Liver (tissue), 9 donors: ENCODE measurements around the gene KLK2. TPM values are rescaled to one million over a fixed set of nuclear protein-coding genes. Genes with fewer than 3 reads are reported as not detected.

Source experiments
- DNase-seq: peaks from one replicate; pipeline ENCODE4 v3.0.0-alpha.2; 2017; ENCODE audit warnings: low spot score
- H3K27ac ChIP-seq, 2 donors: one replicate each; pipeline ENCODE4 v1.7.0; 2013; ENCODE audit warnings: inconsistent platforms in 2 of 2, low read length in 2 of 2, control low read depth in 1 of 2, low read depth in 1 of 2, mild to moderate bottlenecking in 1 of 2
- H3K27me3 ChIP-seq, 4 donors: one replicate each; pipeline versions ENCODE4 v1.6.1 to v1.7.0; 2013; ENCODE audit warnings: low read length in 3 of 4, inconsistent platforms in 1 of 4, mild to moderate bottlenecking in 1 of 4, moderate library complexity in 1 of 4; ENCODE audit not compliant: control insufficient read depth in 4 of 4, insufficient read depth in 4 of 4
- H3K36me3 ChIP-seq, 4 donors: one replicate each; pipeline versions ENCODE4 v1.6.1 to v1.7.0; 2013; ENCODE audit warnings: low read length in 3 of 4, mild to moderate bottlenecking in 3 of 4, low read depth in 1 of 4, moderate library complexity in 1 of 4; ENCODE audit not compliant: control insufficient read depth in 4 of 4, insufficient read depth in 3 of 4
- H3K4me1 ChIP-seq, 4 donors: one replicate each; pipeline versions ENCODE4 v1.6.1 to v1.7.0; 2013; ENCODE audit warnings: low read length in 3 of 4, mild to moderate bottlenecking in 3 of 4, moderate library complexity in 1 of 4; ENCODE audit not compliant: control insufficient read depth in 4 of 4, insufficient read depth in 4 of 4
- H3K4me3 ChIP-seq, 3 donors: one replicate each; pipeline versions ENCODE4 v1.6.1 to v1.7.0; 2013; ENCODE audit warnings: low read length in 3 of 3, control low read depth in 1 of 3, low read depth in 1 of 3, mild to moderate bottlenecking in 1 of 3
- H3K9ac ChIP-seq, 2 donors: one replicate each; pipeline ENCODE4 v1.7.0; 2013; ENCODE audit warnings: low read length in 2 of 2, mild to moderate bottlenecking in 2 of 2, moderate library complexity in 2 of 2, control low read depth in 1 of 2, low read depth in 1 of 2
- H3K9me3 ChIP-seq, 4 donors: one replicate each; pipeline versions ENCODE4 v1.6.1 to v1.7.0; 2013; ENCODE audit warnings: low read length in 3 of 4; ENCODE audit not compliant: control insufficient read depth in 4 of 4
- FOXA1 ChIP-seq: IDR thresholded peaks from 2 replicates; pipeline ENCODE4 v1.6.1; 2016; ENCODE audit warnings: antibody characterized with exemption
- GABPA ChIP-seq, 2 donors: IDR thresholded peaks in 1 of 2; conservative IDR thresholded peaks in 1 of 2; 2 replicates each; pipeline ENCODE4 v1.6.1; 2016; ENCODE audit warnings: antibody characterized with exemption in 2 of 2, mild to moderate bottlenecking in 1 of 2, moderate library complexity in 1 of 2
- HNF4G ChIP-seq: IDR thresholded peaks from 2 replicates; pipeline ENCODE4 v1.6.1; 2016; ENCODE audit warnings: antibody characterized with exemption
- RXRA ChIP-seq, 2 donors: IDR thresholded peaks; 2 replicates each; pipeline ENCODE4 v1.6.1; 2017 to 2018; ENCODE audit warnings: antibody characterized with exemption in 2 of 2, mild to moderate bottlenecking in 1 of 2
- SP1 ChIP-seq: IDR thresholded peaks from 2 replicates; pipeline ENCODE4 v1.6.1; 2018; ENCODE audit warnings: antibody characterized with exemption, mild to moderate bottlenecking
- WGBS: extraction: QIAGEN DNeasy Blood & Tissue Kit; methylation state at CpG from one replicate; pipeline ENCODE4 v1.1.7; 2013; 5-methylcytosine and 5-hydroxymethylcytosine counted together
- polyA plus RNA-seq, 2 donors: library from polyadenylated mRNA; stranded (reverse) in 1 of 2; unstranded in 1 of 2; fragments of 200-250 nt in 1 of 2; fragments of >200 nt in 1 of 2; fragmentation: Nextera tagmentation in 1 of 2; extraction: Ambion mirVana in 1 of 2; gene quantifications; one replicate each; pipeline versions ENCODE4 v1.2.1 to v1.2.3, GENCODE V29; 2013 to 2015
- total RNA-seq, 2 donors: library from RNA; depleted of rRNA; stranded (reverse); fragments of >200 nt; gene quantifications; one replicate each; pipeline ENCODE4 v1.2.3, GENCODE V29; 2014
- TF ChIP-seq, protein P1 (sequence below): fragments of 150-350 bp; IDR thresholded peaks from 2 replicates; pipeline ENCODE4 v1.5.1; 2017; ENCODE audit warnings: improper control_type of control experiment, low read depth, low read length; ENCODE audit not compliant: missing input control
- TF ChIP-seq, protein P2 (sequence below): IDR thresholded peaks from 2 replicates; pipeline ENCODE4 v1.6.1; 2016; ENCODE audit warnings: antibody characterized with exemption
- TF ChIP-seq, protein P3 (sequence below): IDR thresholded peaks from 2 replicates; pipeline ENCODE4 v1.6.1; 2016; ENCODE audit warnings: antibody characterized with exemption, mild to moderate bottlenecking
- donor health status: healthy.
- donor health status: healthy.
- donor health status: healthy.
- donor health status: healthy.
- donor health status: healthy.

Gene KLK2
- total and polyA plus RNA-seq, 4 donors = not detected

- no peaks in the 10 kb centered on the region for H3K9me3 ChIP-seq
- no peak for TF ChIP-seq HNF4G
- TF ChIP-seq SP1 = no peak
- TF ChIP-seq, protein P1, sequence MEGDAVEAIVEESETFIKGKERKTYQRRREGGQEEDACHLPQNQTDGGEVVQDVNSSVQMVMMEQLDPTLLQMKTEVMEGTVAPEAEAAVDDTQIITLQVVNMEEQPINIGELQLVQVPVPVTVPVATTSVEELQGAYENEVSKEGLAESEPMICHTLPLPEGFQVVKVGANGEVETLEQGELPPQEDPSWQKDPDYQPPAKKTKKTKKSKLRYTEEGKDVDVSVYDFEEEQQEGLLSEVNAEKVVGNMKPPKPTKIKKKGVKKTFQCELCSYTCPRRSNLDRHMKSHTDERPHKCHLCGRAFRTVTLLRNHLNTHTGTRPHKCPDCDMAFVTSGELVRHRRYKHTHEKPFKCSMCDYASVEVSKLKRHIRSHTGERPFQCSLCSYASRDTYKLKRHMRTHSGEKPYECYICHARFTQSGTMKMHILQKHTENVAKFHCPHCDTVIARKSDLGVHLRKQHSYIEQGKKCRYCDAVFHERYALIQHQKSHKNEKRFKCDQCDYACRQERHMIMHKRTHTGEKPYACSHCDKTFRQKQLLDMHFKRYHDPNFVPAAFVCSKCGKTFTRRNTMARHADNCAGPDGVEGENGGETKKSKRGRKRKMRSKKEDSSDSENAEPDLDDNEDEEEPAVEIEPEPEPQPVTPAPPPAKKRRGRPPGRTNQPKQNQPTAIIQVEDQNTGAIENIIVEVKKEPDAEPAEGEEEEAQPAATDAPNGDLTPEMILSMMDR = no peak
- TF ChIP-seq RXRA (IDR thresholded peaks at IDR 0.05) = no peak
- TF ChIP-seq, protein P2, sequence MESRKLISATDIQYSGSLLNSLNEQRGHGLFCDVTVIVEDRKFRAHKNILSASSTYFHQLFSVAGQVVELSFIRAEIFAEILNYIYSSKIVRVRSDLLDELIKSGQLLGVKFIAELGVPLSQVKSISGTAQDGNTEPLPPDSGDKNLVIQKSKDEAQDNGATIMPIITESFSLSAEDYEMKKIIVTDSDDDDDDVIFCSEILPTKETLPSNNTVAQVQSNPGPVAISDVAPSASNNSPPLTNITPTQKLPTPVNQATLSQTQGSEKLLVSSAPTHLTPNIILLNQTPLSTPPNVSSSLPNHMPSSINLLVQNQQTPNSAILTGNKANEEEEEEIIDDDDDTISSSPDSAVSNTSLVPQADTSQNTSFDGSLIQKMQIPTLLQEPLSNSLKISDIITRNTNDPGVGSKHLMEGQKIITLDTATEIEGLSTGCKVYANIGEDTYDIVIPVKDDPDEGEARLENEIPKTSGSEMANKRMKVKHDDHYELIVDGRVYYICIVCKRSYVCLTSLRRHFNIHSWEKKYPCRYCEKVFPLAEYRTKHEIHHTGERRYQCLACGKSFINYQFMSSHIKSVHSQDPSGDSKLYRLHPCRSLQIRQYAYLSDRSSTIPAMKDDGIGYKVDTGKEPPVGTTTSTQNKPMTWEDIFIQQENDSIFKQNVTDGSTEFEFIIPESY = no peak
- TF ChIP-seq, protein P3, sequence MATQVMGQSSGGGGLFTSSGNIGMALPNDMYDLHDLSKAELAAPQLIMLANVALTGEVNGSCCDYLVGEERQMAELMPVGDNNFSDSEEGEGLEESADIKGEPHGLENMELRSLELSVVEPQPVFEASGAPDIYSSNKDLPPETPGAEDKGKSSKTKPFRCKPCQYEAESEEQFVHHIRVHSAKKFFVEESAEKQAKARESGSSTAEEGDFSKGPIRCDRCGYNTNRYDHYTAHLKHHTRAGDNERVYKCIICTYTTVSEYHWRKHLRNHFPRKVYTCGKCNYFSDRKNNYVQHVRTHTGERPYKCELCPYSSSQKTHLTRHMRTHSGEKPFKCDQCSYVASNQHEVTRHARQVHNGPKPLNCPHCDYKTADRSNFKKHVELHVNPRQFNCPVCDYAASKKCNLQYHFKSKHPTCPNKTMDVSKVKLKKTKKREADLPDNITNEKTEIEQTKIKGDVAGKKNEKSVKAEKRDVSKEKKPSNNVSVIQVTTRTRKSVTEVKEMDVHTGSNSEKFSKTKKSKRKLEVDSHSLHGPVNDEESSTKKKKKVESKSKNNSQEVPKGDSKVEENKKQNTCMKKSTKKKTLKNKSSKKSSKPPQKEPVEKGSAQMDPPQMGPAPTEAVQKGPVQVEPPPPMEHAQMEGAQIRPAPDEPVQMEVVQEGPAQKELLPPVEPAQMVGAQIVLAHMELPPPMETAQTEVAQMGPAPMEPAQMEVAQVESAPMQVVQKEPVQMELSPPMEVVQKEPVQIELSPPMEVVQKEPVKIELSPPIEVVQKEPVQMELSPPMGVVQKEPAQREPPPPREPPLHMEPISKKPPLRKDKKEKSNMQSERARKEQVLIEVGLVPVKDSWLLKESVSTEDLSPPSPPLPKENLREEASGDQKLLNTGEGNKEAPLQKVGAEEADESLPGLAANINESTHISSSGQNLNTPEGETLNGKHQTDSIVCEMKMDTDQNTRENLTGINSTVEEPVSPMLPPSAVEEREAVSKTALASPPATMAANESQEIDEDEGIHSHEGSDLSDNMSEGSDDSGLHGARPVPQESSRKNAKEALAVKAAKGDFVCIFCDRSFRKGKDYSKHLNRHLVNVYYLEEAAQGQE = no peak
- TF ChIP-seq GABPA (IDR thresholded peaks at IDR 0.05 in 1 of 2, conservative IDR thresholded peaks at IDR 0.05 in 1 of 2) = no peak
- no peak for DNase-seq
- H3K27ac ChIP-seq = no peak overlapping the region
- peaks cover 0 to 11% (median 4%) of the 10 kb centered on the region in 4 donors for H3K4me1 ChIP-seq
- no peak overlapping the region for H3K4me3 ChIP-seq
- no peaks in the 10 kb centered on the region for H3K36me3 ChIP-seq
- 58% methylated on average over 19 of the region's 19 CpGs for WGBS
- no peaks in the 10 kb centered on the region for H3K27me3 ChIP-seq
- H3K9ac ChIP-seq = no peak overlapping the region
Observed at GRCh38 chr19:50836543-50837195, 36.6 kb upstream of the KLK2 start.

DNA sequence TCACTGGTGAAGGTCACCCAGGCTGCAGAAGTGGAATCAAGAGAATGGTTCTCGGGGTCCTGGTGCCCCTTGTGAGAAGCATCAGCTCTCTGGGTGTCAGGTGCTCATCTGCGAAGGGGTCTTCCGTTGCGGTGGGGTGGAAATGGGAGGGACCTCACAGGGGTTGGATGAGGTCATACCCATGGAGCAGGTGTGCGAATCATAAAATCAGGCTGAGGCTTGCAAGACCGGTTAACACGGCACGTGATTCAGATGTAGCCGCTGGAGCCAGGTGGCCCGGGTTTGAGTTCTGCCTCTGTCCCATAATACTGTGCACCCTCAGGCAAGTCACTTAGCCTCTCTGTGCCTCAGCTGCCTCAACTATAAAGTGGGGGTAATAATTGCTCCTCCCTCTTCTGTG lies 35.9 kb upstream of the KLK2 start:
- Histone ChIP-seq H3K27ac (no peak overlapping the region), H3K9ac (no peak overlapping the region), H3K36me3 (no peaks in the 10 kb centered on the region), H3K27me3 (no peaks in the 10 kb centered on the region), H3K4me3 (no peak overlapping the region), H3K9me3 (no peaks in the 10 kb centered on the region), H3K4me1 (peaks cover 0 to 11% (median 4%) of the 10 kb centered on the region in 4 donors)
- TF ChIP-seq, protein P1 = no peak
- TF ChIP-seq FOXA1 = no peak
- DNase-seq = no peak
- WGBS = 76% methylated on average over 10 of the region's 10 CpGs
